ENCODE measurements around the gene RCAN2.

RCAN2 gene

DNA sequence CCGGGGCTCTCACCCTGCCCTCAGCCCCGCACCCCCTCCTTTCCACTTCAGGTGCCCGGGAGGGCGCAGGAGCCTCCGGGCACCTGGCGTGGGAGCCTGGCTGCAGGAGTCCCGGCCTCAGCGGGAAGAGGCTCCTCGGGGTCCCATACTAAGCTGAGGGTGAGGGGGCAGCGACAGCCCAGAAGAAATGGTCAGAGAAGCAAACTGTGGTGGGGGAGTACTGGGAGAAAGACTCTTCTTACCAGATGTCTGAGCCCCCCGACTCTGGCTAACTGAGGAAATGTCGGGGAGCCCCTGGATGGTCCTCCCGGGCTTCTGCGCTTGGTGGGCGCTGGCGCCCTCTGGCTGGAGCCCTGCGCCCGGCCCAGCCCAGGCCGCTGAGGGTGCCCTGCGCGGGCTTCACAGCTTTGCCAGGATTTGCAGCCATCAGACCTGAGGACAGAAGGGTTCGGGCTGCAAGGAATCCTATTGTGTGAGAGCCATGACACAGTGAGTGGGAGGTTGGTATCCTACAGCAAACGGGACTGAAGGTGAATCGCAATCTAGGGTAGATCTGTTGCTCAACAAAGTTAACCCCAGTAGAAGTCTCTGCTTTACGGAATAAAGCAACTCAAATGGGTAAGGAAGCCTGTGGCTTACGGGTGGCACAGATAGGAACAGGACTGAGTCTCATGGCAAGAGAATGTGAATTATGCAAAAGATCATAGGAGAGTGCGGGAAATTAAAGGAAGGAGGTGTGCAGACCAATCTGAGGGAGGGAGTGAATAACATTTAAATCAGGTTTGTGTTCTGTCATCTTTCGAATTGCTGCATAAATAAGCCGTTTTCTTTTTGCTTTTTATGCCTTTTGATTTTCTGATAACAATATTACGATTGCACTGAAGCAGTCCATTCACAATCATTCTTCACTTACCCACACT is 639 bp upstream of the RCAN2 start:
- in situ Hi-C loops (cut with HindIII; ENCODE audit: low sequenced_read_pairs) = no loop called here

DNA sequence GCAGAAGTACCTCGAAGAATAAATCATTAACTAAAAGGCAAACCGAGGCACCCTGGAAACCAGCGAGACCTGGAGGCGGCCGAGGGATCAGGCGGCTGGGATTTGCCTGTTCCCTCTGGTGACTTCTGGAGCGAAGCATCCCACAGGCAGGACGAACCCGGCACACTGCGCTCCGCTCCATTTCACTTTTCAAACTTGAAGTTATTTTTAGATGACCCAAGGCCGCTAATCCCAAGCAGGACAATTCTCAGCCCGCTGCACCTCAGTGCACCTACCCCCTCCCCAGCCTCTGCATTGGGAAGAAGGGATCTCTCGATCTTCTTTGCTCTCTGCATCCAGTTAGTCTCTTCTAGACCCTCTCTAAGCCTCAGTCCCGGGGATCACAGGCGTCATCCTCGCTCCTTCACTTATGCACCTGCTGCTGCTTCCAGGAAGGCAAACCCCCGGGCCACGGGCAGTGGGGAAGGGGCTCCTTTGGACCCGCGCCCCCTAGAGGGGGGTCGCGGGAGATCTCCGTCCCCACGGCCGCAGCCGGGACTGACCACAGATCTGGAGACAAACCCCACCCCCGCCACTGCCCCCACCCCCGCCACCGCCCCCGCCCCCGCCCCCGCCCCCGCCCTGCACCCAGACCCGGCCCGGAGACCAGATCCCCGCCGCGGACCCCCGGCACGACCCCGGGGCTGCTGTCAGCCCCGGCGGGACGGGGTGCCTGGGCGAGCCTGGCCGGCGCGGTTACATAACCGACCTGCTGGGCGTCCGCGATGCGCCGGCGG is 636 bp downstream of the RCAN2 start:
- in situ Hi-C loops (cut with HindIII; ENCODE audit: low sequenced_read_pairs) = no loop called here

DNA sequence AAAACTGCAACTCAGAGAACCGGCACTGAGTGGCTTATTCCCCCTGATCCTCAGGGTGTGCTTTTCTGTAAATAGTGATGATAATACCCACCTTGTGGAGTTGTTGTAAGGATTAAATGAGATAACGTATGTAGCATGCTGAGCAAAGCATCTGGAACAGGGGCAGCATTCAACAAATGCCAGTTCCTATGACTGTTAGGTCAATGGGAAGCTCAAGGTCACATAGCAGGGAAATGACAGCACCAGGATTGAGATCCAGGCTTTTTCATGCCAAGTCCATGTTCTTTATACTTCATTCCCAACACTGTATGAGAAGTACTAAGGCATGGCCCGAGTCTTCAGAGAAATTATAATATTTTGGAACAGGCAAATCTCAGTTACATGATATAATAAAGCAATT is 5.1 kb downstream of the RCAN2 start:
- in situ Hi-C loops (cut with HindIII; ENCODE audit: low sequenced_read_pairs) = no loop called here

DNA sequence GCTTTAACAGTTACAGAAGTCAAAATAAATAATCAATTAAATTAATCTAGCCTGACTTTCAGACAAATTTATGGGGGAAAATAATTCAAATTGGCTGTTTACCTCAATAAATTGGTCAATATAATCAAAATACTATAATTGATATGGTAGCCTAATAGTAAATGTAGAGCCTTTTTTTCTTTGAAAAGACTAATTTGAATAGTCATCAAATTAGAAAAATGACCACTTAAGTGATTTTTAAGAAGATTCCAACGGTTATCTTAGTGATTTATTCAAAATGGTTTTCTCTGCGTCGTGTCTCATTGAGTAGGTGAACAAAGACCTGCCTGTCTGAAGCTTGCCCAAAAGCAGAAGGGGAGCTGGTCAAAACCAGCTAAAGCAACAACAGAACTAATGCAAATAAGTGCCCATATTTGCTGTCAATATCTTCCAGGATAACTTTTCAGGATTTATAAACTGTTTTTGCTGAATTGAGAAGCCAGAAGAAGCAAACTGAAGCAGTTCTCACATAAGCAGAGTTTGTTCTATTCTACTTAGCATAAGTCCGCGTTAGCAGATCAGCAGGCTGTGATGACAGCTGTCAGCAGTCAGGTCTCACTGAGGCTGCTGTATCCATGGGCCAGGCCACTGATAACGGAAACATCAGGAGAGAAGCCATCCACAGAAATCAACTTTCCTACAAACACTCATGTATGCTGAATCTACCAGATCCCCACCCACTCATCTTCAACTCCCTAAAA is 7.0 kb downstream of the RCAN2 start:
- in situ Hi-C loops (cut with HindIII; ENCODE audit: low sequenced_read_pairs) = no loop called here

DNA sequence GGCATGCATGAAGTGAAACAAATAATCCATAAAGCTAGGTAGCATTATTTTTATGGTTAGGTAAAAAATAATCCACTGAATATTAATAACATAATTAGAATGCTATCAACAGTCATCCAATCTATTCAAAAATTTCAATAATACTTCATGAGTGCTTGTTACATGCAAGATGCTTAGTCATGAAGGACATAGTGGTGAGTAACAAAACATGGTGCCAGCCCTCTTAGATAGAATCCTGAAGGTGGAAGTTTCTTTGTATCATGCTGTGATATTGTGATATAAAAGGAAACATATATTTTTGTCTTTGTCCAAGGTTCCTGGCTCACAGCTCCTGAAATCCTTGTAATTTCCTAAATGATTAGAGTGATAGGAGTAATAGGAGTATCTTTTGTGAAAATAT is 14.9 kb downstream of the RCAN2 start:
- in situ Hi-C loops (cut with HindIII; ENCODE audit: low sequenced_read_pairs) = no loop called here

DNA sequence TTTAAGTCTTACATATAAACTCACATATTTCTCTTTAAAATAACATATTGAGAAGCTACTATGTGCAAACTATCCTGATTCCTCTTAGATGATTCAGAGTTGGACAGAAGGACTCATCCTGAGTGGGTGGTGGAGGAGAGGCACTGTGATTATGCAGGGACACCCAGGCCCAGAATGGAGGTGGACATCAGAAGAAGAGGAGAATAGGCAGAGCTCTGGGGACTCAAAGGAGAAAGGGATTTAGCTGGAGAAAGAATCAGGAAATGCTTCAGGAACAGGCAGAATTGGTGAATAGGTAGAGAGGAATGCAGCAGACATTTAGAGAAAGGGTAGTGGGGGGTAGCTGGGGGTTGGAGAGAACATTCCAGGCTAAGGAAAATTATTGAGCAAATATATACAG is 17.4 kb downstream of the RCAN2 start:
- in situ Hi-C loops (cut with HindIII; ENCODE audit: low sequenced_read_pairs) = no loop called here

DNA sequence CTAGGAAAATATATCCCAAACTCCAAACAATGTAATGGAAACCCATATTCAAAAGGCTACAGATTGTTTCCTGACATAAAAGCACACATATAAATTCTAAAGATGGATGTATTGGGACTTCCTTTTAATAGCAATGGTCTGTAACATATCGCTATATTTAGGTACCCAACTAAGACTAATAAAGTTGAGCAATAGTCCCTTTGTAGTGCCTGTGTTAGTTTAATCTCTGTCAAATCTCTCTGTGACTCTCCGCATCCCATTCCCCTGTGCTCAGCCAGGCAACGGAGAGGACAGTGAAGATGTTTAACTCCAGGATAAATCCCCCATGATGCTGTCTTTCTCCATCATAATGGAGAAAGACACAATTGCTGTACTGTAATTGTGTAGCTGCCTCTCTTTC is 19.0 kb downstream of the RCAN2 start:
- in situ Hi-C loops (cut with HindIII; ENCODE audit: low sequenced_read_pairs) = no loop called here

DNA sequence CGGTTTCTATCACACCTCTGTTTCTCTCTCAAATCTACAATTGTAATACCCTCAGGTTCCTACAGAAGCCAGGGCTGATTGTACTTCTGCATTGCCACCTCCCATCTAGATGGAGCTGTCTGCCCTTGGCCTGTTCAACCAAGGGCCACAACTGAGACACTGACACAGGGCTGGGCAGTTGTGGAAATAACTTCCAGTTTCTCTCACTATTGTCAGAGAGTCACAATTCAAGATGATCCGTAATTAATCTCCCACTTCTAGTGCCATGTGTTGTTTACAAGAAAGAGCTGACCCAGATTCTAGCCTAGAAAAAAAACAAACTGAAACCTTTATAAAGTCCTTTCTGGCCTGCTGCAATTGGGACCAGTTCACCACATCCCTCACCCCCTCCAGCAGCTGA is 22.2 kb downstream of the RCAN2 start:
- in situ Hi-C loops (cut with HindIII; ENCODE audit: low sequenced_read_pairs) = no loop called here

DNA sequence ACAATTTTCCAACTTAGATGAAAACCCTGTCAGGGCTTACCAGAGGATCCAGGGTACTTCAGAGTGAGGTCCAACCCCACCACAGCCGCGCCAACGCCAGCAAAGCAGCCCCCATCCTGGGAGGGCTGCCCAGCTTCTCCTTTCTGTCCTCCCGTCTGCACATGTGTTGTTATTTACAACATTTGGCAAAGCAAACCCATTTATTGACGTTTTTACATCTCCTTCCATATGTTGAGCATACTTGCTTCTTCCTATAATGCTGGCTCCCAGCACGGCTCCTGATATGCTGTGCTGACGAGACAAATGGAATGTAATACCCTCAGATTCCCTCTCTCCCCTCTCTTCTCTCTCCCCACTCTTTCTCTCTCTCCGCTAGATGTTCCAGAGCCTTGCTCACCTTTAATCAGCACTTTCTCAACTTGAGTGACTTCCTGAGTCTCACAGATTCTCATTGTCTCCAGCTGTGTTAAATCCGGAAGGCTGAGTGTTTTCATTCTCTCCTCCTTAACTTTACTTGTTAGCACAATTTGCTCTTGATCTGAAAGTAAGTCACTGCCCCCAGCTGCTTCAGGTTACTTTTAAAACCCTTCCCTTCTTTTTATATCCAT is 22.7 kb downstream of the RCAN2 start:
- in situ Hi-C loops (cut with HindIII; ENCODE audit: low sequenced_read_pairs) = no loop called here

DNA sequence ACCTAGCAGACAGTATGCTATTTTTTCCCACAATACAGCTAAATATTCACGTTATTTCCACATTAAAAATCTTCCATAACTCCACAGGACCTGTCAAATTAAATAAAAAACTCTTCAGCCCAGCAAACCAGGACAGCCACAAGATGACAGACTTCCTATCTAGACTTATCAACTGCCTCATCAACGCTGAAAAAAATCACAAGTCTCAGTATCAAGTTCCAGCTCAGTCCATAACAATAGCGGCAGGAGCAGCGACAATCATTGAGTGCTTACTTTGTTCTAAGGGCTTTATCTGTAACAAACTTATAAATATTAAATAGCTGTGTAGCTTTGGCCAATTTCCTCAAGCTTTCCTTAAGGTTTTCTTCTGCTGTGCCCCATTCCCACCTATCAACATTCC is 24.7 kb downstream of the RCAN2 start:
- in situ Hi-C loops (cut with HindIII; ENCODE audit: low sequenced_read_pairs) = no loop called here

DNA sequence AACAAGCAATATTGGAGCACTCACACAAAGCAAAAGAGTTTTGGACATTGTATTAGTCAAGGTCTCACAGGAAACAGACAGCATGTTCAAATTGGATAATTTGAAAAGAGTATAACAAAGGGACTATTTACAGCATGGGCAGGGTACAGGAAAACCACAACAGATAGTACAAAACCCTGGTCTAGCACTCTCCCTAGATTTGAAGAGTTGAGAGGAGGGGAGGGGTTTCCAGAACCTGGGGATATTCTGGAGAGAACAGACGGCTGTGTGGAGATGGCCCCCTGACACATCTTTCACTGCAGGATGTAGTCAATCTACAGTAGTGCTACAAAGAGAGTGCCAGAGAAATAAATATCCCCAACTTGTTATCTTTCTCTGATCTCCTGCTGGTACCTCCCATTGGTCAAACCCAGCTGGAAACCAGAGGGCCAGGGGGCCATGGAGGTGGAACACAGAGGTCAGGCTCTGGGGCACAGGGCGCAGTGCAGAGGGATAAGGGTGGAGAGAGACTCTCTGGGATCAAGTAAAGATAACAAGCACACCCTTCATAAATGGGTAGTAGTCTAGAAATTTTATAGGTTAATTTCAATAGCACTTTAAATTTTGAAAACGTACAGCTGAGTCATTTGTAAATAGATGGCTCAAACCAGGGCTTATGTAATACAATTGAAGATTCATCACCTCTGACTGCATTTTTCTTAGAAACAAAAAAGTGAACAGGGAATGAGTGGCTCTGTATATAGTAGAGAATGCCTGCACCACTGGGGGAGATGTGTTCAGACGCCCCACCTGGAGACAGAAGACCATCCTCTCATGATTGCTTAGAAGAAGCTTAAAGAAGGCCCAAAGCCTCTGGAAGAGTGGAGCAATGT is 25.7 kb downstream of the RCAN2 start:
- in situ Hi-C loops (cut with HindIII; ENCODE audit: low sequenced_read_pairs) = no loop called here

DNA sequence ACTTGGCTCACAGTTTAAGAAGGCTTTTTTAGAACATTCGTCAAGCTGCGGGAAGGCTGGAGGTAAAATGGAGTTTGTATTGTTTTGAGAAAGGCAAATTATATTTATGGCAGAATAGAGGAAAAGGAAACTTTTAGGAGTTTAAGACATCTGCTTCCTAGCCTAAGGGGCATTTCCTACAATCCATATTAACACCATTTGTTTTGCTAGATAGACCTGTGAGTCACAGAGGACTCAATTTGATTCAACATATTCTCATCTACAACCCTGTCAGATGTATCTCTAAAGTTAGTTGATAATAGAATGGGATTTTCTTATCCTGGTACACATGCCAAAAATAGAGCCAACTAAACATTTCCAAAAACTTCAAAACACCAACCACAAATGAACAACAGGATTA is 35.0 kb downstream of the RCAN2 start:
- in situ Hi-C loops (cut with HindIII; ENCODE audit: low sequenced_read_pairs) = no loop called here

DNA sequence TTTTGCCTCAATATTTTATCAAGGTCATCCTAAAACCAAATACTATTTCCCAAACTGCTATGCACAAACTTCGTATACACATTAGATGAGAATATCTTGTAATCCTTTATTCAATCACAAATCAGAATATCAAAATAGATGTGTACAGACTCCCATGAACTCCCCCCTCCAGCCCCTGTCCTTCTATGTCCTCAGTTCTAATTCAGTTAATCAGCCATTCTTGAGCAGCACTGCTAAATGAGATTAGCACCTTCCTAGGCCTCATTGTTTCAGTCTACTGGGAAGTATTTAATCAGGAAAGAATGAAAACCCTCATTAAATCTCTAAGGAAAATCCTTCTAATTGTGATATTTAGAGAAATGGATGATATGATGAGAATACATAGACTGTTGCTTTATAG is 36.6 kb downstream of the RCAN2 start:
- in situ Hi-C loops (cut with HindIII; ENCODE audit: low sequenced_read_pairs) = no loop called here

DNA sequence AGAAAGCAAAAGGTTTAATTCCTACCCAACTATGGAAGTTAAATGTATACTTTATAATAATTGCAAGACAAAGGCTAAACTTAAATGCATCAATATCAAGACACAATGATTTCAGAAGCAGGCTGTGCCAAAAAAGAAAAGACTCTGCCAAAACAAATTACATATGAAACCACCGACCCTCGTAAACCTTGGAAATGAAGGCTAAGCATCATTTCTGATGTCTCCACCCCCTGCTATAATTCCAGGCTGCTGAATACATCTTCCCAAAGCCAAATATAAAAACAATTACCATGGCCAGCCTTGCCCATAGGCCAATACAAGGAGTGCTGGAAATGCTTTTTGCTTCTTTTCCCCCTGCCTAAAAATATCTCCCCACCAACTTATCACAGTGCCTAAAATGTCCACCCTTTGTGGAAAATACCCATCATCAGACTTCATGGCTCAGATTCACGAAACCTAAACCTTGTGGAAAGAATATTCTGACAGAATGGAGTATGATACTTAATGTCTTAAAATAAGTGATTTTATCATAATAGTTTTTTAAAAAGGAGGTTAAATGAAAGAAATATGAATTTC is 37.4 kb downstream of the RCAN2 start:
- in situ Hi-C loops (cut with HindIII; ENCODE audit: low sequenced_read_pairs) = no loop called here

DNA sequence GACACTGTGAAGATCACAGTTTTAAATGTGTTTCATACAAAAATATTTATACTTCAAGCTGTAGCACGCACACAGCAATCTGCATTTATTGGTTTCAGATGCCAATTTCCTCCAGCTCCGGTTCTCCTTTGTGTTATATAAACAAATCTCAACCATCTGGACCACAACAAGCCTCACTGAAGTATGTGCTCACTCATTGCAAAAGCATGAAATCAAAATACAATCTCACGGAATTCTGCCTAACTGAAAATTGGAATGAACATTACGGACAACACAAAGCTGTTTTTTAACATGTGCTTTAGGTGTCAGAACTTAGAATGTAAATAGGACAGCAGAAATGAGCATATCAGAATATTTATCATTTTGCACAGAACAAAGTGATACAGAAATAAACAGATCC is 38.0 kb downstream of the RCAN2 start:
- in situ Hi-C loops (cut with HindIII; ENCODE audit: low sequenced_read_pairs) = no loop called here

DNA sequence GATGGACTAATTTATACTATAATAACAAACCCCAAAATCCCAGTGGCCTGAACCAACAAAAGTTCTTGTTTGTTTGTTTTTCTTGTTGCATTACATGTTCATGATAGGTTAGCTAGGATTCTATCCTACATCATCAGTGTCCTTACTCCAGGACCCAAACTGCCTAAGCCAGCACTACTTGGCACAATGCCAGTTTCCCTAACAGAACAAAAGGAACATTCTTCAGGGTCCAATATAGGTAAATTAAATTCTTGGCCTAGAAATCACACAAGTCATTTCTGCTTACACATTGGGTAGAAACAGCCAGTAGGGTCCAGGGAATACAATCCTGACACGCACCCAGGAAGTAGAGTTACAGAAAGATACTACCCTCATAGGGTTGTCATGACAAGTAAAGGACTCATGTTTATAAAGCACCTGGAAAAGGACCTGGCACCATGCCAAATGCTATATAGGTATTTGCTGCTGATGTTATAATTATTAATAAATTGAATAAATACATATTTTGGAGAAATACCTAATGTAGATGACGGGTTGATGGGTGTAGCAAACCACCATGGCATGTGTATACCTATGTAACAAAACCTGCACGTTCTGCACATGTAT is 38.8 kb downstream of the RCAN2 start:
- in situ Hi-C loops (cut with HindIII; ENCODE audit: low sequenced_read_pairs) = no loop called here

DNA sequence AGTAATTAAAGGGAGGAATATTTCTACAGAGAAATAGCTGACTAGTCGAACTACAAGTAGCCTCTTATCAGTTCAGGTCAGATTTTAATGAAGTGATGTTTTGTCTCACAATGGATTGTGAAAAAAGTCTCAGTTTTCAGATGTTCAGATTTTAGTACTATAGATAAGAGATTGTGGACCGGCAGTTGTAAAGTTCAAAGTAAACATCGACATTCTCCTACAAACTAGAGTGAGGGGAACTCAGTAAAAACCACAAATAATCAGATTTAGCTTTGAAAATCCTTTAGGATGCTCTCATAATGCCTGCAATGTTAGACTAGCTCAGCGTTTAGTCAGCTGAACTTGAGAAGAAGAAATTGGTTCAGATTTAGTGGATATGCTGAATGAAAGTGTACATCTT is 39.9 kb downstream of the RCAN2 start:
- in situ Hi-C loops (cut with HindIII; ENCODE audit: low sequenced_read_pairs) = no loop called here

DNA sequence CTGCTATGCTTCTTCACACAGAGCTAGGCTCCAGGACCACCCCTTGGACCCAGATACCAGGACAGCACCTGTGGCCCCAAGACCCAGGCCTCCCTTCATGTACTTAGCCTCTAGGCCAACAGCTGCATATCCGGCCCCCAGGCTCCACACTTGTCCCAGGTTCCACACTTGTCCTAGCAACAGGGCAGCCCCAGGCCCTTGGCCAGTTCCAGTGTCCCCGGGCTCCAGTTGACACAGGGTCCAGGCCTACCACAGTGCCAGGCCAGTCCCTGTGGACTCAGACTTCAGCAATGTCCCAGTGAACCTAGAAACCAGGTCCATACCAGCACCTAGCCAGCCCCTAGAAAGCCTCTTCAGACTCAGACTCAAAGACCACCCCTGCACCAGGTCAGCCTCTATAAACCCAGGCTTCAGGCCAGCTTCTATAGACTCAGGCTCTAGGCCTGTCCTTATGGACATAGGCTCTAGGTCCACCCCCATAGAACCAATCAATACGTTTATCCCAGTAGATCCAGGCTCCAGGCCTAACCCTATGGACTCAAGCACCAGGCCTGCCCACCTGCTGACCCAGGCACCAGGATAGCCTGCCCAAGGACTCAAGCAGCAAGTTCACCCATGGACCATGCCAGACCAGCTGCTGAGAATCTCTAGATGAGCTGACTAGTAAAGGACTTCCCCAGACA is 46.3 kb downstream of the RCAN2 start:
- in situ Hi-C loops (cut with HindIII; ENCODE audit: low sequenced_read_pairs) = no loop called here

DNA sequence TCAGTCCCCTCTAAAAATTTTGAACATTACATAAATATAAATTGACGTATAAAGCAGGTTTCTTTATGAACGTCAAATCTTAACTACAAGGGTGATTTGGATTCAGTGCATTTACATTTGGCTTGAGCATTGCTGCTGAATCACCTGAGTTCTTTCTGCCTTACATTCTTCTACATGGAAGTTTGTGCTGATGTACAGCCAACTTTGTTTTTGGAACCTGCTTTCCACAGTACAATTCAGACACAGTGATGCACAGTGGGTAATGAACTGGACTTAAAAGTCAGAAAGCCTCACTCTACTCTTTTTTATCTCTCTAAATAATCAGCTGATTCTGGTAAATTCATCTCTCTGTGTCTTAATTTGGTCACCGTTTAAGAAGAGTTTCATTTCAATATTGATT is 47.6 kb downstream of the RCAN2 start:
- in situ Hi-C loops (cut with HindIII; ENCODE audit: low sequenced_read_pairs) = no loop called here

Data from DLD1 (cell line).